ENCODE results near the gene NVL. TPM values are rescaled to one million over a fixed set of nuclear protein-coding genes. Genes with fewer than 3 reads are reported as not detected.
A peak's percentile ranks its signal among the peaks of the same experiment; 100 is the strongest.

The NVL gene
- total and polyA plus RNA-seq, 10 of the 15 experiments (the other 5 are each of a cell fraction or from before 2014, with no cell fraction given): 20.3 to 49.6 (median 35.2) TPM

DNA sequence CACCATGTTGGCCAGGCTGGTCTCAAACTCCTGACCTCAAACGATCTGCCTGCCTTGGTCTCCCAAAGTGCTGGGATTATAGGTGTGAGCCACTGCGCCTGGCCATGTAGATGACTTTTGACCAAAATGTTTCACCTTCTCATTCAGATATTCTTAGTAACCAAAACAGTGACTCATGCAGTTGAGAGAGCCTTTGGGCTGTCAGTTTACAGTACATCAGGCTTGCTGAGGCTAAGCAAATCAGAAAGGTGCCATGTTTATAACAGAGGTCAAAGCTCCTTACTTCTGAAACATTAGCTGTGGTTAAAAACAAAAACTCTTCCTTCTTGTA, 47.7 kb upstream of the NVL start:
- H3K4me1 ChIP-seq (ENCODE audit: control insufficient read depth, insufficient read depth, low read length): peaks cover 55% of the 10 kb centered on the region
- peak; percentile 66 for FAIRE-seq
- intact Hi-C loops (cut with micrococcal nuclease; ENCODE audit: unreplicated experiment): no loop called here
- WGBS (ENCODE audit: insufficient coverage, insufficient replicate concordance, low lambda C conversion rate, missing lambda C conversion rate): 52% methylated on average over 2 of the region's 2 CpGs
- no peaks in the 10 kb centered on the region for H3K27me3 ChIP-seq (replicated peaks in 1 of 2; ENCODE audit: control insufficient read depth in 2 of 2, insufficient read depth in 2 of 2, low read length in 1 of 2)
- no peaks in the 10 kb centered on the region for H3K79me2 ChIP-seq (ENCODE audit: control insufficient read depth, insufficient read depth, low read length)
- H3K9me3 ChIP-seq (replicated peaks; ENCODE audit: control insufficient read depth, insufficient read depth, low read length): no peaks in the 10 kb centered on the region
- ChIA-PET CTCF (interaction anchor here (0.5 to 3.4 kb wide), 9 partner anchors 10 to 261 kb away, joined by 3 to 12 read pairs (median 4); partner anchors contain the start of gene DEGS1), POLR2A (interaction anchor here (0.6 to 1.2 kb wide), 7 partner anchors 9 to 528 kb away, joined by 3 to 7 read pairs (median 4); no protein-coding TSS in a partner anchor), SMC1A (ENCODE audit: uncharacterized antibody, unreplicated experiment) (interaction anchor here (0.8 to 4.5 kb wide), 8 partner anchors 12 to 261 kb away, joined by 3 to 41 read pairs (median 4); partner anchors contain the start of genes DEGS1 and NVL), RAD21 (ENCODE audit: unreplicated experiment) (interaction anchor here (1.2 to 2.5 kb wide), 3 partner anchors 12 to 48 kb away, joined by 4 to 9 read pairs (median 6); partner anchors contain the start of gene NVL)
- 0 out of 2 replicates have a peak overlapping the region, but pooled peaks have one; percentile 3 for H3K27ac ChIP-seq (ENCODE audit: control insufficient read depth, insufficient read depth)
- BruUV-seq (replicated peaks): no TSS peak
- no peak overlapping the region for H3K4me3 ChIP-seq
- H3K36me3 ChIP-seq (ENCODE audit: control insufficient read depth in 2 of 2, insufficient read depth in 2 of 2, low read length in 1 of 2): peaks cover 3 to 14% of the 10 kb centered on the region in 2 experiments; a peak in 3 of 4 replicates
- DNase-seq (ENCODE audit: low read depth, low spot score): peak; percentile 62
- peak overlapping the region; percentile 28 for H3K4me2 ChIP-seq (ENCODE audit: control insufficient read depth, insufficient read depth)
- peak; percentile 76 for ATAC-seq
- H2AFZ ChIP-seq (ENCODE audit: control insufficient read depth, low read depth, low read length): no peak overlapping the region
- in situ Hi-C loops (cut with MboI): no loop called here
- no peaks in the 10 kb centered on the region for H4K20me1 ChIP-seq (ENCODE audit: control insufficient read depth, insufficient read depth)
- H3K9ac ChIP-seq (ENCODE audit: control insufficient read depth, insufficient read depth, low read length): no peak overlapping the region
- TF ChIP-seq, protein P1, sequence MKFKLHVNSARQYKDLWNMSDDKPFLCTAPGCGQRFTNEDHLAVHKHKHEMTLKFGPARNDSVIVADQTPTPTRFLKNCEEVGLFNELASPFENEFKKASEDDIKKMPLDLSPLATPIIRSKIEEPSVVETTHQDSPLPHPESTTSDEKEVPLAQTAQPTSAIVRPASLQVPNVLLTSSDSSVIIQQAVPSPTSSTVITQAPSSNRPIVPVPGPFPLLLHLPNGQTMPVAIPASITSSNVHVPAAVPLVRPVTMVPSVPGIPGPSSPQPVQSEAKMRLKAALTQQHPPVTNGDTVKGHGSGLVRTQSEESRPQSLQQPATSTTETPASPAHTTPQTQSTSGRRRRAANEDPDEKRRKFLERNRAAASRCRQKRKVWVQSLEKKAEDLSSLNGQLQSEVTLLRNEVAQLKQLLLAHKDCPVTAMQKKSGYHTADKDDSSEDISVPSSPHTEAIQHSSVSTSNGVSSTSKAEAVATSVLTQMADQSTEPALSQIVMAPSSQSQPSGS (IDR thresholded peaks at IDR 0.05; ENCODE audit: low read length): peak; percentile 55
- peak; percentile 31; the same call in 1 of the 2 replicates for TF ChIP-seq BACH1 (IDR thresholded peaks at IDR 0.05; ENCODE audit: borderline replicate concordance)
- TF ChIP-seq, protein P2, sequence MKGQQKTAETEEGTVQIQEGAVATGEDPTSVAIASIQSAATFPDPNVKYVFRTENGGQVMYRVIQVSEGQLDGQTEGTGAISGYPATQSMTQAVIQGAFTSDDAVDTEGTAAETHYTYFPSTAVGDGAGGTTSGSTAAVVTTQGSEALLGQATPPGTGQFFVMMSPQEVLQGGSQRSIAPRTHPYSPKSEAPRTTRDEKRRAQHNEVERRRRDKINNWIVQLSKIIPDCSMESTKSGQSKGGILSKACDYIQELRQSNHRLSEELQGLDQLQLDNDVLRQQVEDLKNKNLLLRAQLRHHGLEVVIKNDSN (IDR thresholded peaks at IDR 0.05; ENCODE audit: borderline replicate concordance, extremely low read length, insufficient read depth, low read depth, low read length): no peak
- peak; percentile 71 for TF ChIP-seq NR2F1 (conservative IDR thresholded peaks at IDR 0.05)
- TF ChIP-seq ZSCAN29 (IDR thresholded peaks at IDR 0.05): no peak
- no peak for TF ChIP-seq SKIL (IDR thresholded peaks at IDR 0.05; ENCODE audit: low read depth, poor library complexity, severe bottlenecking)
- TF ChIP-seq SMC3 (IDR thresholded peaks at IDR 0.05; ENCODE audit: borderline replicate concordance, low read length): no peak
- peak; percentile 58 for TF ChIP-seq RUNX3 (IDR thresholded peaks at IDR 0.05; ENCODE audit: low read length)
- TF ChIP-seq, protein P3, sequence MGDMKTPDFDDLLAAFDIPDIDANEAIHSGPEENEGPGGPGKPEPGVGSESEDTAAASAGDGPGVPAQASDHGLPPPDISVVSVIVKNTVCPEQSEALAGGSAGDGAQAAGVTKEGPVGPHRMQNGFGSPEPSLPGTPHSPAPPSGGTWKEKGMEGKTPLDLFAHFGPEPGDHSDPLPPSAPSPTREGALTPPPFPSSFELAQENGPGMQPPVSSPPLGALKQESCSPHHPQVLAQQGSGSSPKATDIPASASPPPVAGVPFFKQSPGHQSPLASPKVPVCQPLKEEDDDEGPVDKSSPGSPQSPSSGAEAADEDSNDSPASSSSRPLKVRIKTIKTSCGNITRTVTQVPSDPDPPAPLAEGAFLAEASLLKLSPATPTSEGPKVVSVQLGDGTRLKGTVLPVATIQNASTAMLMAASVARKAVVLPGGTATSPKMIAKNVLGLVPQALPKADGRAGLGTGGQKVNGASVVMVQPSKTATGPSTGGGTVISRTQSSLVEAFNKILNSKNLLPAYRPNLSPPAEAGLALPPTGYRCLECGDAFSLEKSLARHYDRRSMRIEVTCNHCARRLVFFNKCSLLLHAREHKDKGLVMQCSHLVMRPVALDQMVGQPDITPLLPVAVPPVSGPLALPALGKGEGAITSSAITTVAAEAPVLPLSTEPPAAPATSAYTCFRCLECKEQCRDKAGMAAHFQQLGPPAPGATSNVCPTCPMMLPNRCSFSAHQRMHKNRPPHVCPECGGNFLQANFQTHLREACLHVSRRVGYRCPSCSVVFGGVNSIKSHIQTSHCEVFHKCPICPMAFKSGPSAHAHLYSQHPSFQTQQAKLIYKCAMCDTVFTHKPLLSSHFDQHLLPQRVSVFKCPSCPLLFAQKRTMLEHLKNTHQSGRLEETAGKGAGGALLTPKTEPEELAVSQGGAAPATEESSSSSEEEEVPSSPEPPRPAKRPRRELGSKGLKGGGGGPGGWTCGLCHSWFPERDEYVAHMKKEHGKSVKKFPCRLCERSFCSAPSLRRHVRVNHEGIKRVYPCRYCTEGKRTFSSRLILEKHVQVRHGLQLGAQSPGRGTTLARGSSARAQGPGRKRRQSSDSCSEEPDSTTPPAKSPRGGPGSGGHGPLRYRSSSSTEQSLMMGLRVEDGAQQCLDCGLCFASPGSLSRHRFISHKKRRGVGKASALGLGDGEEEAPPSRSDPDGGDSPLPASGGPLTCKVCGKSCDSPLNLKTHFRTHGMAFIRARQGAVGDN (IDR thresholded peaks at IDR 0.05): 0 out of 2 replicates have a peak, but pooled peaks have one; percentile 21
- peak; percentile 60 to 62; a peak in 2 of 4 replicates for TF ChIP-seq IKZF2 (IDR thresholded peaks at IDR 0.05)
- TF ChIP-seq BCLAF1 (IDR thresholded peaks at IDR 0.05): no peak
- no peak for TF ChIP-seq TCF12 (IDR thresholded peaks at IDR 0.05; ENCODE audit: low read depth, low read length)
